K562 (cell line): ENCODE data around the gene NCAM2. TPM values are rescaled to one million over a fixed set of nuclear protein-coding genes. Genes with fewer than 3 reads are reported as not detected.

Experiments used
- ATAC-seq: fragments of 200-7000 bp; cut with Tn5 transposase; 3 replicates; pipeline ENCODE4 v1.9.1; 2020; ENCODE audit warnings: moderate library complexity
- BruUV-seq: library from RNA; stranded (reverse); fragments of 400-500 nt; replicated peaks from 2 replicates; lab custom pipeline; 2021; lab: Mats Ljungman, UMichigan
- CTCF ChIA-PET: fragments of 300-600 bp; formaldehyde crosslinking; extraction: SDS; loops from one replicate; lab custom pipeline; 2021; ENCODE audit warnings: low intra/inter-chr PET ratio; lab: Yijun Ruan, JAX
- POLR2A ChIA-PET: fragments of 300-600, 350-650 bp; sonication (Branson Sonifier 250); formaldehyde crosslinking; extraction: SDS; loops from one replicate; lab custom pipeline; 2021; ENCODE audit warnings: antibody characterized with exemption, inconsistent platforms; lab: Yijun Ruan, JAX
- DNase-seq, 4 experiments: peaks; one replicate each; pipeline versions ENCODE4 v3.0.0 to v3.0.0-alpha.2; 2011 to 2018; ENCODE audit warnings: low spot score in 3 of 4, mixed read lengths in 3 of 4; ENCODE audit errors: extremely low read depth in 1 of 4
- FAIRE-seq: peaks from 2 replicates; lab custom pipeline; 2011; peaks lifted over from hg19 to GRCh38; lab: Jason Lieb, UNC
- H2AFZ ChIP-seq: 2 replicates; pipeline ENCODE4 v1.6.0; 2011; ENCODE audit warnings: low read depth, low read length, control low read depth, inconsistent platforms
- H3K27ac ChIP-seq: fragments of 200-600 bp; 3 replicates; pipeline ENCODE4 v1.8.0; 2011; ENCODE audit warnings: low read depth, mild to moderate bottlenecking, control low read depth, inconsistent platforms, low read length, moderate library complexity, mixed read lengths; ENCODE audit errors: extremely low read depth
- H3K27me3 ChIP-seq, 2 experiments: fragments of 300-600 bp in 1 of 2; 2 replicates in 1 of 2; 3 replicates in 1 of 2; pipeline versions ENCODE4 v1.6.0 to v1.8.0; 2011; ENCODE audit warnings: inconsistent platforms in 2 of 2, low read length in 2 of 2, mild to moderate bottlenecking in 1 of 2, mixed read lengths in 1 of 2, moderate library complexity in 1 of 2; ENCODE audit not compliant: control insufficient read depth in 2 of 2, insufficient read depth in 2 of 2
- H3K36me3 ChIP-seq: fragments of 300-600 bp; 3 replicates; pipeline ENCODE4 v1.8.0; 2011; ENCODE audit warnings: mild to moderate bottlenecking, low read length, inconsistent platforms; ENCODE audit not compliant: control insufficient read depth, insufficient read depth
- H3K4me1 ChIP-seq, 2 experiments: fragments of 200-600 bp in 1 of 2; replicated peaks in 1 of 2; 2 replicates in 1 of 2; 3 replicates in 1 of 2; pipeline versions ENCODE4 v1.5.1 to v1.8.0; 2011; ENCODE audit warnings: inconsistent platforms in 2 of 2, low read length in 2 of 2, mild to moderate bottlenecking in 1 of 2, mixed read lengths in 1 of 2, moderate library complexity in 1 of 2; ENCODE audit not compliant: control insufficient read depth in 2 of 2, insufficient read depth in 2 of 2
- H3K4me2 ChIP-seq: 2 replicates; pipeline ENCODE4 v1.6.1; 2011; ENCODE audit warnings: low read length, control low read depth, inconsistent platforms, mixed read lengths; ENCODE audit not compliant: insufficient read depth
- H3K4me3 ChIP-seq: fragments of 200-600 bp; sonication (generic), shearing (Covaris generic); 2 replicates; pipeline ENCODE4 v1.5.1; 2016; ENCODE audit warnings: control low read depth, inconsistent platforms
- H3K79me2 ChIP-seq: fragments of 200-600 bp; 3 replicates; pipeline ENCODE4 v1.8.0; 2011; ENCODE audit warnings: low read length, inconsistent platforms; ENCODE audit not compliant: control insufficient read depth, insufficient read depth
- H3K9ac ChIP-seq, 2 experiments: 2 replicates each; pipeline versions ENCODE4 v1.6.0 to v1.6.1; 2011; ENCODE audit warnings: low read depth in 2 of 2, low read length in 2 of 2, control low read depth in 1 of 2, inconsistent platforms in 1 of 2, mild to moderate bottlenecking in 1 of 2, mixed read lengths in 1 of 2; ENCODE audit not compliant: insufficient read depth in 1 of 2
- H3K9me1 ChIP-seq: one replicate; pipeline ENCODE4 v1.6.0; 2011; ENCODE audit warnings: inconsistent platforms, mild to moderate bottlenecking, low read length, moderate library complexity; ENCODE audit not compliant: control insufficient read depth, insufficient read depth
- H3K9me3 ChIP-seq: replicated peaks from 2 replicates; pipeline ENCODE4 v1.5.1; 2011; ENCODE audit warnings: low read depth, low read length, inconsistent platforms; ENCODE audit not compliant: control insufficient read depth, insufficient read depth
- H4K20me1 ChIP-seq: replicated peaks from 2 replicates; pipeline ENCODE4 v1.6.1; 2011; ENCODE audit warnings: low read length, inconsistent platforms, mixed read lengths; ENCODE audit not compliant: control insufficient read depth, insufficient read depth
- C11orf30 ChIP-seq: fragments of 450-650 bp; IDR thresholded peaks from 2 replicates; pipeline ENCODE4 v1.6.1; 2016; ENCODE audit warnings: low read depth, mild to moderate bottlenecking
- MAFG ChIP-seq: fragments of 450-650 bp; conservative IDR thresholded peaks from 2 replicates; pipeline ENCODE4 v1.6.1; 2016; ENCODE audit warnings: missing genetic modification characterization, missing compliant biosample characterization
- ZNF316 ChIP-seq: fragments of 450-650 bp; IDR thresholded peaks from 2 replicates; pipeline ENCODE4 v1.6.1; 2016
- WGBS: fragments of 100-300 bp; shearing (Covaris generic); methylation state at CpG from one replicate; pipeline ENCODE4 v1.1.6; 2016; ENCODE audit warnings: low coverage, mixed read lengths; ENCODE audit not compliant: insufficient coverage; ENCODE audit errors: missing lambda C conversion rate; 5-methylcytosine and 5-hydroxymethylcytosine counted together
- in situ Hi-C: fragments of 300-500 bp; cut with MboI; formaldehyde crosslinking; loops from 4 replicates; pipeline ENCODE4 v1.15.0; 2018; ENCODE audit warnings: inconsistent platforms, mixed read lengths
- intact Hi-C: fragments of 100-400 bp; cut with micrococcal nuclease; formaldehyde crosslinking; loops from 2 replicates; pipeline ENCODE4 v1.14.2; 2022
- polyA plus RNA-seq, 8 experiments: library from polyadenylated mRNA; depleted of rRNA in 4 of 8; stranded (reverse) in 5 of 8; unstranded in 3 of 8; fragments of >200 nt; fragmentation: Nextera tagmentation in 2 of 8; fragmentation: Illumina TruSeq in 1 of 8; extraction: Ambion mirVana in 2 of 8; extraction: Trizol in 1 of 8; gene quantifications; 2 replicates each; pipeline versions ENCODE4 v1.2.1 to v1.2.3, GENCODE V29; 2011 to 2014; ENCODE audit warnings: inconsistent platforms in 1 of 8, missing spikeins in 1 of 8
- total RNA-seq, 7 experiments: library from RNA; depleted of rRNA in 6 of 7; stranded (reverse); fragments of >200 nt in 6 of 7; fragmentation: Illumina TruSeq in 2 of 7; extraction: Trizol in 2 of 7; gene quantifications; 2 replicates each; pipeline versions ENCODE4 v1.2.1 to v1.2.3, GENCODE V29; 2011 to 2021; ENCODE audit warnings: low replicate concordance in 1 of 7
- TF ChIP-seq, protein P1 (sequence below), 2 experiments: fragments of 450-650 bp; formaldehyde crosslinking in 1 of 2; IDR thresholded peaks; 2 replicates each; pipeline versions ENCODE4 v1.4.0 to v1.6.1; 2014 to 2020; ENCODE audit warnings: mild to moderate bottlenecking in 2 of 2, borderline replicate concordance in 1 of 2, low read depth in 1 of 2
- TF ChIP-seq, protein P2 (sequence below): fragments of 150-350 bp; IDR thresholded peaks from 2 replicates; pipeline ENCODE4 v1.6.1; 2014; ENCODE audit warnings: low read depth, mild to moderate bottlenecking, low read length, borderline replicate concordance

The NCAM2 gene
- total and polyA plus RNA-seq, 9 of the 15 experiments (the other 6 are each of a cell fraction or from before 2014, with no cell fraction given): 14.0 to 58.2 (median 27.8) TPM

DNA sequence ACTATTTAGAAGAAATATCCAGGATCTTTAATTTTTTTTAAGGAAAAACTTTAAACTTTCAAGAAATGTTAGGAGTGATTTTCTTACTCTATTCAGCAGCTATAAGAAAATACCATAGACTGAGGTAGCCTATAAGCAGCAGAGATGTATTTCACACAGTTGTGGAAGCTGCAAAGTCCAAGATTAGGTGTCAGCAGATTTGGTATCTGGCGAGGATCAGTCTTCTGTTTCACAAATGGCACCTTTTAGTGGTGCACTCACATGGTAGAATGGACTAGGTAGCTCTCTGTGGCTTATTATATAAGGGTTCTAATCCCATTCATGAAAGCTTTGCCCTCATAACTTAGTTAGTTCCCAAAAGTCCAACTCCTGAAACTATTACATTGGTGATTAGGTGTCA is 207.4 kb downstream of the NCAM2 start:
- intact Hi-C loops (no loop called here), in situ Hi-C loops (no loop called here)
- H3K27ac ChIP-seq: no peak overlapping the region
- no peak overlapping the region for H2AFZ ChIP-seq
- TF ChIP-seq C11orf30 (peak; percentile 67), MAFG (tag) (0 out of 2 replicates have a peak, but pooled peaks have one; percentile 33), ZNF316 (peak; percentile 81)
- TF ChIP-seq, protein P1, sequence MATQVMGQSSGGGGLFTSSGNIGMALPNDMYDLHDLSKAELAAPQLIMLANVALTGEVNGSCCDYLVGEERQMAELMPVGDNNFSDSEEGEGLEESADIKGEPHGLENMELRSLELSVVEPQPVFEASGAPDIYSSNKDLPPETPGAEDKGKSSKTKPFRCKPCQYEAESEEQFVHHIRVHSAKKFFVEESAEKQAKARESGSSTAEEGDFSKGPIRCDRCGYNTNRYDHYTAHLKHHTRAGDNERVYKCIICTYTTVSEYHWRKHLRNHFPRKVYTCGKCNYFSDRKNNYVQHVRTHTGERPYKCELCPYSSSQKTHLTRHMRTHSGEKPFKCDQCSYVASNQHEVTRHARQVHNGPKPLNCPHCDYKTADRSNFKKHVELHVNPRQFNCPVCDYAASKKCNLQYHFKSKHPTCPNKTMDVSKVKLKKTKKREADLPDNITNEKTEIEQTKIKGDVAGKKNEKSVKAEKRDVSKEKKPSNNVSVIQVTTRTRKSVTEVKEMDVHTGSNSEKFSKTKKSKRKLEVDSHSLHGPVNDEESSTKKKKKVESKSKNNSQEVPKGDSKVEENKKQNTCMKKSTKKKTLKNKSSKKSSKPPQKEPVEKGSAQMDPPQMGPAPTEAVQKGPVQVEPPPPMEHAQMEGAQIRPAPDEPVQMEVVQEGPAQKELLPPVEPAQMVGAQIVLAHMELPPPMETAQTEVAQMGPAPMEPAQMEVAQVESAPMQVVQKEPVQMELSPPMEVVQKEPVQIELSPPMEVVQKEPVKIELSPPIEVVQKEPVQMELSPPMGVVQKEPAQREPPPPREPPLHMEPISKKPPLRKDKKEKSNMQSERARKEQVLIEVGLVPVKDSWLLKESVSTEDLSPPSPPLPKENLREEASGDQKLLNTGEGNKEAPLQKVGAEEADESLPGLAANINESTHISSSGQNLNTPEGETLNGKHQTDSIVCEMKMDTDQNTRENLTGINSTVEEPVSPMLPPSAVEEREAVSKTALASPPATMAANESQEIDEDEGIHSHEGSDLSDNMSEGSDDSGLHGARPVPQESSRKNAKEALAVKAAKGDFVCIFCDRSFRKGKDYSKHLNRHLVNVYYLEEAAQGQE (IDR thresholded peaks at IDR 0.05; ENCODE audit: borderline replicate concordance): no peak
- TF ChIP-seq, protein P1 (CRISPR knock-in tag; IDR thresholded peaks at IDR 0.05; ENCODE audit: low read depth): no peak
- TF ChIP-seq, protein P2, sequence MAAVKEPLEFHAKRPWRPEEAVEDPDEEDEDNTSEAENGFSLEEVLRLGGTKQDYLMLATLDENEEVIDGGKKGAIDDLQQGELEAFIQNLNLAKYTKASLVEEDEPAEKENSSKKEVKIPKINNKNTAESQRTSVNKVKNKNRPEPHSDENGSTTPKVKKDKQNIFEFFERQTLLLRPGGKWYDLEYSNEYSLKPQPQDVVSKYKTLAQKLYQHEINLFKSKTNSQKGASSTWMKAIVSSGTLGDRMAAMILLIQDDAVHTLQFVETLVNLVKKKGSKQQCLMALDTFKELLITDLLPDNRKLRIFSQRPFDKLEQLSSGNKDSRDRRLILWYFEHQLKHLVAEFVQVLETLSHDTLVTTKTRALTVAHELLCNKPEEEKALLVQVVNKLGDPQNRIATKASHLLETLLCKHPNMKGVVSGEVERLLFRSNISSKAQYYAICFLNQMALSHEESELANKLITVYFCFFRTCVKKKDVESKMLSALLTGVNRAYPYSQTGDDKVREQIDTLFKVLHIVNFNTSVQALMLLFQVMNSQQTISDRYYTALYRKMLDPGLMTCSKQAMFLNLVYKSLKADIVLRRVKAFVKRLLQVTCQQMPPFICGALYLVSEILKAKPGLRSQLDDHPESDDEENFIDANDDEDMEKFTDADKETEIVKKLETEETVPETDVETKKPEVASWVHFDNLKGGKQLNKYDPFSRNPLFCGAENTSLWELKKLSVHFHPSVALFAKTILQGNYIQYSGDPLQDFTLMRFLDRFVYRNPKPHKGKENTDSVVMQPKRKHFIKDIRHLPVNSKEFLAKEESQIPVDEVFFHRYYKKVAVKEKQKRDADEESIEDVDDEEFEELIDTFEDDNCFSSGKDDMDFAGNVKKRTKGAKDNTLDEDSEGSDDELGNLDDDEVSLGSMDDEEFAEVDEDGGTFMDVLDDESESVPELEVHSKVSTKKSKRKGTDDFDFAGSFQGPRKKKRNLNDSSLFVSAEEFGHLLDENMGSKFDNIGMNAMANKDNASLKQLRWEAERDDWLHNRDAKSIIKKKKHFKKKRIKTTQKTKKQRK: no peak
- H3K4me2 ChIP-seq: no peak overlapping the region
- H3K9me1 ChIP-seq: no peaks in the 10 kb centered on the region
- H4K20me1 ChIP-seq: no peaks in the 10 kb centered on the region
- DNase-seq: peak in 1 of 4 experiments; percentile 45
- ChIA-PET POLR2A (no interaction called here), CTCF (no interaction called here)
- WGBS: 31% methylated on average over 1 of the region's 1 CpG
- peaks cover 99% of the 10 kb centered on the region for H3K79me2 ChIP-seq
- 0 out of 2 replicates have a peak, but pooled peaks cover 4% of the 10 kb centered on the region for H3K9me3 ChIP-seq
- no peak overlapping the region for H3K9ac ChIP-seq
- FAIRE-seq: no peak
- H3K27me3 ChIP-seq: no peaks in the 10 kb centered on the region
- H3K36me3 ChIP-seq: peaks cover 15% of the 10 kb centered on the region; the same call in 2 of the 3 replicates
- no peak overlapping the region for H3K4me3 ChIP-seq
- no TSS peak for BruUV-seq
- H3K4me1 ChIP-seq: peaks cover 0 to 22% of the 10 kb centered on the region in 2 experiments; a peak in 4 of 5 replicates
- peak; percentile 53 for ATAC-seq
